HepG2 (cell line): Measurements from ENCODE around the gene ASCC3. TPM values are rescaled to one million over a fixed set of nuclear protein-coding genes. Genes with fewer than 3 reads are reported as not detected.

ENCODE experiments used
- ATAC-seq: fragments of 200-7000 bp; cut with Tn5 transposase; 3 replicates; pipeline ENCODE4 v1.9.1; 2020; ENCODE audit warnings: mild to moderate bottlenecking, moderate library complexity
- BruUV-seq: library from RNA; stranded (reverse); fragments of 400-500 nt; replicated peaks from 2 replicates; lab custom pipeline; 2021; lab: Mats Ljungman, UMichigan
- CTCF ChIA-PET: fragments of 300-600 bp; formaldehyde crosslinking; extraction: SDS; loops from one replicate; lab custom pipeline; 2021; ENCODE audit warnings: low total read pairs, inconsistent platforms, low intra/inter-chr PET ratio; lab: Yijun Ruan, JAX
- POLR2A ChIA-PET: fragments of 350-600 bp; sonication (Branson Sonifier 250); formaldehyde crosslinking; loops from one replicate; lab custom pipeline; 2020; ENCODE audit warnings: antibody characterized with exemption, inconsistent platforms; lab: Yijun Ruan, JAX
- DNase-seq: peaks from one replicate; pipeline ENCODE4 v3.0.0-alpha.2; 2015; ENCODE audit warnings: low spot score
- FAIRE-seq: peaks from 3 replicates; lab custom pipeline; 2011; peaks lifted over from hg19 to GRCh38; lab: Jason Lieb, UNC
- H2AFZ ChIP-seq: one replicate; pipeline ENCODE4 v1.6.1; 2011; ENCODE audit warnings: low read length, inconsistent platforms
- H3K27ac ChIP-seq: fragments of 300-600 bp; 3 replicates; pipeline ENCODE4 v1.8.0; 2011; ENCODE audit warnings: mixed run types, mild to moderate bottlenecking, mixed read lengths, low read length, inconsistent platforms; ENCODE audit not compliant: insufficient read depth; ENCODE audit errors: extremely low read length
- H3K27me3 ChIP-seq, 2 experiments: fragments of 200-600 bp in 1 of 2; 2 replicates in 1 of 2; 3 replicates in 1 of 2; pipeline versions ENCODE4 v1.6.0 to v1.8.0; 2011; ENCODE audit warnings: low read length in 2 of 2, mild to moderate bottlenecking in 2 of 2, moderate library complexity in 2 of 2, inconsistent platforms in 1 of 2; ENCODE audit not compliant: insufficient read depth in 2 of 2, control insufficient read depth in 1 of 2
- H3K36me3 ChIP-seq, 2 experiments: fragments of 200-600 bp in 1 of 2; replicated peaks in 1 of 2; 2 replicates in 1 of 2; 3 replicates in 1 of 2; pipeline versions ENCODE4 v1.5.1 to v1.8.0; 2011; ENCODE audit warnings: low read length in 2 of 2, inconsistent platforms in 1 of 2; ENCODE audit not compliant: insufficient read depth in 2 of 2, control insufficient read depth in 1 of 2
- H3K4me1 ChIP-seq: 2 replicates; pipeline ENCODE4 v1.5.1; 2012; ENCODE audit warnings: low read length, inconsistent platforms; ENCODE audit not compliant: insufficient read depth
- H3K4me2 ChIP-seq: 2 replicates; pipeline ENCODE4 v1.6.0; 2011; ENCODE audit warnings: low read depth, low read length, inconsistent platforms
- H3K4me3 ChIP-seq, 3 experiments: fragments of 200-600 bp in 1 of 3; sonication (generic), shearing (Covaris generic) in 1 of 3; replicated peaks in 1 of 3; 2 replicates each; pipeline ENCODE4 v1.5.1; 2011 to 2016; ENCODE audit warnings: low read length in 3 of 3, inconsistent platforms in 2 of 3, low read depth in 2 of 3, mild to moderate bottlenecking in 2 of 3, control low read depth in 1 of 3, mixed read lengths in 1 of 3; ENCODE audit not compliant: insufficient read depth in 1 of 3
- H3K79me2 ChIP-seq: one replicate; pipeline ENCODE4 v1.6.1; 2011; ENCODE audit warnings: low read length, inconsistent platforms; ENCODE audit not compliant: insufficient read depth
- H3K9ac ChIP-seq: 2 replicates; pipeline ENCODE4 v1.6.0; 2011; ENCODE audit warnings: mild to moderate bottlenecking, low read depth, low read length, inconsistent platforms; ENCODE audit not compliant: insufficient read depth
- H3K9me3 ChIP-seq: 2 replicates; pipeline ENCODE4 v1.5.1; 2012; ENCODE audit warnings: mild to moderate bottlenecking, low read length
- H4K20me1 ChIP-seq: 2 replicates; pipeline ENCODE4 v1.6.0; 2011; ENCODE audit warnings: inconsistent platforms, mild to moderate bottlenecking, low read length, moderate library complexity; ENCODE audit not compliant: insufficient read depth
- CHD2 ChIP-seq: IDR thresholded peaks from 2 replicates; pipeline ENCODE4 v1.6.1; 2011; ENCODE audit warnings: low read depth, low read length, improper control_type of control experiment
- KDM5B ChIP-seq: sonication (generic); formaldehyde crosslinking; IDR thresholded peaks from 2 replicates; pipeline ENCODE4 v1.4.0; 2020; ENCODE audit warnings: missing genetic modification reagents, mild to moderate bottlenecking, borderline replicate concordance
- MAZ ChIP-seq, 2 experiments: sonication (generic) in 1 of 2; formaldehyde crosslinking in 1 of 2; IDR thresholded peaks; 2 replicates each; pipeline versions ENCODE4 v1.5.0 to v1.6.1; 2012 to 2020; ENCODE audit warnings: low read depth in 2 of 2, mild to moderate bottlenecking in 2 of 2, borderline replicate concordance in 1 of 2, improper control_type of control experiment in 1 of 2, low read length in 1 of 2, missing genetic modification reagents in 1 of 2, moderate library complexity in 1 of 2
- MXI1 ChIP-seq: IDR thresholded peaks from 3 replicates; pipeline ENCODE4 v1.6.1; 2012; ENCODE audit warnings: low read depth, low read length, inconsistent platforms, borderline replicate concordance
- SP1 ChIP-seq, 2 experiments: fragments of 450-650 bp in 1 of 2; sonication (generic) in 1 of 2; formaldehyde crosslinking in 1 of 2; IDR thresholded peaks; 2 replicates each; pipeline versions ENCODE4 v1.4.0 to v1.6.1; 2016 to 2020; ENCODE audit warnings: missing genetic modification reagents in 1 of 2
- ZMYM2 ChIP-seq: sonication (generic); formaldehyde crosslinking; IDR thresholded peaks from 2 replicates; pipeline ENCODE4 v1.8.0; 2022; ENCODE audit warnings: mild to moderate bottlenecking, missing genetic modification reagents
- ZNF17 ChIP-seq: sonication (generic); formaldehyde crosslinking; IDR thresholded peaks from 2 replicates; pipeline ENCODE4 v1.5.0; 2020; ENCODE audit warnings: mild to moderate bottlenecking, missing genetic modification reagents
- ZNF296 ChIP-seq: sonication (generic); formaldehyde crosslinking; conservative IDR thresholded peaks from 2 replicates; pipeline ENCODE4 v1.5.0; 2020; ENCODE audit warnings: mild to moderate bottlenecking, missing genetic modification reagents
- ZNF678 ChIP-seq: sonication (generic); formaldehyde crosslinking; IDR thresholded peaks from 2 replicates; pipeline ENCODE4 v1.4.0; 2020; ENCODE audit warnings: mild to moderate bottlenecking, missing genetic modification reagents
- ZNF703 ChIP-seq: sonication (generic); formaldehyde crosslinking; IDR thresholded peaks from 2 replicates; pipeline ENCODE4 v1.5.1; 2020; ENCODE audit warnings: missing genetic modification reagents, mild to moderate bottlenecking, moderate library complexity, borderline replicate concordance
- ZNF749 ChIP-seq: sonication (generic); formaldehyde crosslinking; IDR thresholded peaks from 2 replicates; pipeline ENCODE4 v1.8.0; 2022; ENCODE audit warnings: mild to moderate bottlenecking, missing genetic modification reagents, moderate library complexity, borderline replicate concordance
- ZSCAN20 ChIP-seq: sonication (generic); formaldehyde crosslinking; IDR thresholded peaks from 2 replicates; pipeline ENCODE4 v1.4.0; 2020; ENCODE audit warnings: missing genetic modification reagents, mild to moderate bottlenecking, borderline replicate concordance
- WGBS: methylation state at CpG from one replicate; pipeline ENCODE4 v1.1.6; 2017; ENCODE audit warnings: low lambda C conversion rate; 5-methylcytosine and 5-hydroxymethylcytosine counted together
- in situ Hi-C: cut with HindIII; loops from 2 replicates; pipeline ENCODE4 v1.10.0; 2017; ENCODE audit warnings: low pct_unique_long_range_greater_than_20kb; ENCODE audit not compliant: extremely low pct_ligation_motif_present
- intact Hi-C: fragments of 100-400 bp; cut with micrococcal nuclease; formaldehyde crosslinking; loops from one replicate; pipeline ENCODE4 v1.10.0; 2022; ENCODE audit not compliant: unreplicated experiment
- polyA plus RNA-seq, 8 experiments: library from polyadenylated mRNA; depleted of rRNA in 3 of 8; stranded (reverse) in 7 of 8; unstranded in 1 of 8; fragments of >200 nt; fragmentation: Illumina TruSeq in 4 of 8; extraction: Trizol in 4 of 8; gene quantifications; 2 replicates each; pipeline versions ENCODE4 v1.2.1 to v1.2.3, GENCODE V29; 2011 to 2016; ENCODE audit warnings: low read depth in 4 of 8, missing spikeins in 1 of 8, mixed read lengths in 1 of 8; ENCODE audit not compliant: insufficient read depth in 1 of 8
- total RNA-seq, 5 experiments: library from RNA; depleted of rRNA; stranded (reverse); fragments of >200 nt; fragmentation: Illumina TruSeq; extraction: Trizol; gene quantifications; 2 replicates each; pipeline ENCODE4 v1.2.3, GENCODE V29; 2016; ENCODE audit warnings: low read depth in 1 of 5
- TF ChIP-seq, protein P1 (sequence below): IDR thresholded peaks from 2 replicates; pipeline ENCODE4 v1.6.1; 2016; ENCODE audit warnings: mild to moderate bottlenecking
- TF ChIP-seq, protein P2 (sequence below), 2 experiments: sonication (generic) in 1 of 2; formaldehyde crosslinking in 1 of 2; IDR thresholded peaks; 2 replicates each; pipeline versions ENCODE4 v1.6.1 to v1.9.0; 2014 to 2022; ENCODE audit warnings: antibody characterized with exemption in 1 of 2, borderline replicate concordance in 1 of 2, inconsistent platforms in 1 of 2, low read depth in 1 of 2, missing genetic modification reagents in 1 of 2
- TF ChIP-seq, protein P3 (sequence below): sonication (generic); formaldehyde crosslinking; conservative IDR thresholded peaks from 2 replicates; pipeline ENCODE4 v1.8.0; 2022; ENCODE audit warnings: missing genetic modification reagents

Gene ASCC3
- total and polyA plus RNA-seq, 2 of the 13 experiments (the other 11 are each of a cell fraction or from before 2014, with no cell fraction given) = 23.1 to 55.7 TPM

DNA sequence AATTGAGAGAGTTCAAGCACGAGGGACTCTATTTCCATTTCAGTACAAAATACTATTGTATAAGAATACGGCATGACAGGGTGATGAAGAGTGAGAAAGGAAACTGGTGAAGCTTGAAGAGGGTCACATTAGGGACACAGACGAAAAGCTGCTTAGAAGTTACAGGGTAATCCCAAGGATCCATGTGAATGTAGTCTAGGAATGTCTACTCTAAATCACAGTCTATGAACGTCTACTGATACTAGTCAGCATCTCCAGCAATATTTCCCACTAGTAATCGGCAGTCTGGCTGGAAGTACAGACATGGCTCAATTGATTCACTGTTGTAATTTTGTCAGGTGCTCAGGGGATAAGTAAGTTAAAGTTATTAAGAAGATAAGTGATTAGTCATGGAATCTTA lies 156.4 kb downstream of the ASCC3 start:
- H3K36me3 ChIP-seq = no peaks in the 10 kb centered on the region
- H4K20me1 ChIP-seq = no peaks in the 10 kb centered on the region
- no peaks in the 10 kb centered on the region for H3K9me3 ChIP-seq
- CTCF ChIA-PET = no interaction called here
- WGBS = 97% methylated on average over 5 of the region's 5 CpGs
- no TSS peak for BruUV-seq
- ATAC-seq (no peak), FAIRE-seq (no peak), DNase-seq (no peak)
- H3K4me3 ChIP-seq = no peak overlapping the region
- POLR2A ChIA-PET = no interaction called here
- H3K27me3 ChIP-seq = no peaks in the 10 kb centered on the region
- no peak overlapping the region for H3K9ac ChIP-seq
- no peak overlapping the region for H3K27ac ChIP-seq
- intact Hi-C loops (no loop called here), in situ Hi-C loops (no loop called here)
- H3K79me2 ChIP-seq = no peaks in the 10 kb centered on the region
- H2AFZ ChIP-seq = no peak overlapping the region
- H3K4me1 ChIP-seq = no peaks in the 10 kb centered on the region
- H3K4me2 ChIP-seq = no peak overlapping the region
- no peak for TF ChIP-seq MAZ (IDR thresholded peaks at IDR 0.05; ENCODE audit: borderline replicate concordance, low read depth, low read length)
- no peak for TF ChIP-seq MAZ (CRISPR knock-in tag; IDR thresholded peaks at IDR 0.05; ENCODE audit: low read depth)
- no peak for TF ChIP-seq ZNF17 (CRISPR knock-in tag)
- TF ChIP-seq, protein P1, sequence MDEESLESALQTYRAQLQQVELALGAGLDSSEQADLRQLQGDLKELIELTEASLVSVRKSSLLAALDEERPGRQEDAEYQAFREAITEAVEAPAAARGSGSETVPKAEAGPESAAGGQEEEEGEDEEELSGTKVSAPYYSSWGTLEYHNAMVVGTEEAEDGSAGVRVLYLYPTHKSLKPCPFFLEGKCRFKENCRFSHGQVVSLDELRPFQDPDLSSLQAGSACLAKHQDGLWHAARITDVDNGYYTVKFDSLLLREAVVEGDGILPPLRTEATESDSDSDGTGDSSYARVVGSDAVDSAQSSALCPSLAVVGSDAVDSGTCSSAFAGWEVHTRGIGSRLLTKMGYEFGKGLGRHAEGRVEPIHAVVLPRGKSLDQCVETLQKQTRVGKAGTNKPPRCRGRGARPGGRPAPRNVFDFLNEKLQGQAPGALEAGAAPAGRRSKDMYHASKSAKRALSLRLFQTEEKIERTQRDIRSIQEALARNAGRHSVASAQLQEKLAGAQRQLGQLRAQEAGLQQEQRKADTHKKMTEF = no peak
- no peak for TF ChIP-seq KDM5B (CRISPR knock-in tag)
- TF ChIP-seq MXI1 = no peak
- TF ChIP-seq ZNF749 (CRISPR knock-in tag) = no peak
- TF ChIP-seq CHD2 = no peak
- no peak for TF ChIP-seq ZMYM2 (CRISPR knock-in tag)
- TF ChIP-seq ZSCAN20 (CRISPR knock-in tag) = no peak
- no peak for TF ChIP-seq ZNF296 (CRISPR knock-in tag)
- TF ChIP-seq, protein P2, sequence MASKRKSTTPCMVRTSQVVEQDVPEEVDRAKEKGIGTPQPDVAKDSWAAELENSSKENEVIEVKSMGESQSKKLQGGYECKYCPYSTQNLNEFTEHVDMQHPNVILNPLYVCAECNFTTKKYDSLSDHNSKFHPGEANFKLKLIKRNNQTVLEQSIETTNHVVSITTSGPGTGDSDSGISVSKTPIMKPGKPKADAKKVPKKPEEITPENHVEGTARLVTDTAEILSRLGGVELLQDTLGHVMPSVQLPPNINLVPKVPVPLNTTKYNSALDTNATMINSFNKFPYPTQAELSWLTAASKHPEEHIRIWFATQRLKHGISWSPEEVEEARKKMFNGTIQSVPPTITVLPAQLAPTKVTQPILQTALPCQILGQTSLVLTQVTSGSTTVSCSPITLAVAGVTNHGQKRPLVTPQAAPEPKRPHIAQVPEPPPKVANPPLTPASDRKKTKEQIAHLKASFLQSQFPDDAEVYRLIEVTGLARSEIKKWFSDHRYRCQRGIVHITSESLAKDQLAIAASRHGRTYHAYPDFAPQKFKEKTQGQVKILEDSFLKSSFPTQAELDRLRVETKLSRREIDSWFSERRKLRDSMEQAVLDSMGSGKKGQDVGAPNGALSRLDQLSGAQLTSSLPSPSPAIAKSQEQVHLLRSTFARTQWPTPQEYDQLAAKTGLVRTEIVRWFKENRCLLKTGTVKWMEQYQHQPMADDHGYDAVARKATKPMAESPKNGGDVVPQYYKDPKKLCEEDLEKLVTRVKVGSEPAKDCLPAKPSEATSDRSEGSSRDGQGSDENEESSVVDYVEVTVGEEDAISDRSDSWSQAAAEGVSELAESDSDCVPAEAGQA (IDR thresholded peaks at IDR 0.05; ENCODE audit: low read depth) = no peak
- TF ChIP-seq, protein P2 (CRISPR knock-in tag; IDR thresholded peaks at IDR 0.05; ENCODE audit: borderline replicate concordance) = no peak
- no peak for TF ChIP-seq SP1 (IDR thresholded peaks at IDR 0.05)
- no peak for TF ChIP-seq SP1 (CRISPR knock-in tag; IDR thresholded peaks at IDR 0.05)
- TF ChIP-seq ZNF678 = no peak
- no peak for TF ChIP-seq ZNF703
- TF ChIP-seq, protein P3, sequence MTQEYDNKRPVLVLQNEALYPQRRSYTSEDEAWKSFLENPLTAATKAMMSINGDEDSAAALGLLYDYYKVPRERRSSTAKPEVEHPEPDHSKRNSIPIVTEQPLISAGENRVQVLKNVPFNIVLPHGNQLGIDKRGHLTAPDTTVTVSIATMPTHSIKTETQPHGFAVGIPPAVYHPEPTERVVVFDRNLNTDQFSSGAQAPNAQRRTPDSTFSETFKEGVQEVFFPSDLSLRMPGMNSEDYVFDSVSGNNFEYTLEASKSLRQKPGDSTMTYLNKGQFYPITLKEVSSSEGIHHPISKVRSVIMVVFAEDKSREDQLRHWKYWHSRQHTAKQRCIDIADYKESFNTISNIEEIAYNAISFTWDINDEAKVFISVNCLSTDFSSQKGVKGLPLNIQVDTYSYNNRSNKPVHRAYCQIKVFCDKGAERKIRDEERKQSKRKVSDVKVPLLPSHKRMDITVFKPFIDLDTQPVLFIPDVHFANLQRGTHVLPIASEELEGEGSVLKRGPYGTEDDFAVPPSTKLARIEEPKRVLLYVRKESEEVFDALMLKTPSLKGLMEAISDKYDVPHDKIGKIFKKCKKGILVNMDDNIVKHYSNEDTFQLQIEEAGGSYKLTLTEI (CRISPR knock-in tag) = no peak
